NT2/D1 (cell line): Measurements from ENCODE around the gene AGER.

ENCODE experiments used
- DNase-seq: peaks from one replicate; pipeline ENCODE4 v3.0.0-alpha.2; 2011; ENCODE audit warnings: low read depth, low spot score
- H3K27me3 ChIP-seq: 2 replicates; pipeline ENCODE4 v1.6.0; 2011; ENCODE audit warnings: mild to moderate bottlenecking; ENCODE audit not compliant: insufficient read length, insufficient read depth
- H3K36me3 ChIP-seq: 2 replicates; pipeline ENCODE4 v1.6.1; 2011; ENCODE audit warnings: mild to moderate bottlenecking, low read length, mixed read lengths; ENCODE audit not compliant: insufficient read depth, insufficient read length
- H3K4me1 ChIP-seq: 2 replicates; pipeline ENCODE4 v1.5.1; 2011; ENCODE audit not compliant: insufficient read depth, insufficient read length
- H3K4me3 ChIP-seq: 2 replicates; pipeline ENCODE4 v1.5.1; 2011; ENCODE audit warnings: low read depth; ENCODE audit not compliant: insufficient read length
- H3K9ac ChIP-seq: 2 replicates; pipeline ENCODE4 v1.6.0; 2011; ENCODE audit warnings: low read depth; ENCODE audit not compliant: insufficient read length
- H3K9me3 ChIP-seq: 2 replicates; pipeline ENCODE4 v1.5.1; 2011; ENCODE audit warnings: mild to moderate bottlenecking, low read length; ENCODE audit not compliant: insufficient read depth
- SUZ12 ChIP-seq: IDR thresholded peaks from 2 replicates; pipeline ENCODE4 v1.6.1; 2011; ENCODE audit not compliant: insufficient read length, insufficient read depth; ENCODE audit errors: extremely low read depth
- YY1 ChIP-seq: IDR thresholded peaks from 2 replicates; pipeline ENCODE4 v1.6.1; 2011; ENCODE audit not compliant: insufficient read length, insufficient read depth
- ZNF274 ChIP-seq: IDR thresholded peaks from 2 replicates; pipeline ENCODE4 v1.6.1; 2011; ENCODE audit warnings: mild to moderate bottlenecking, low read depth, low read length

Gene AGER

DNA sequence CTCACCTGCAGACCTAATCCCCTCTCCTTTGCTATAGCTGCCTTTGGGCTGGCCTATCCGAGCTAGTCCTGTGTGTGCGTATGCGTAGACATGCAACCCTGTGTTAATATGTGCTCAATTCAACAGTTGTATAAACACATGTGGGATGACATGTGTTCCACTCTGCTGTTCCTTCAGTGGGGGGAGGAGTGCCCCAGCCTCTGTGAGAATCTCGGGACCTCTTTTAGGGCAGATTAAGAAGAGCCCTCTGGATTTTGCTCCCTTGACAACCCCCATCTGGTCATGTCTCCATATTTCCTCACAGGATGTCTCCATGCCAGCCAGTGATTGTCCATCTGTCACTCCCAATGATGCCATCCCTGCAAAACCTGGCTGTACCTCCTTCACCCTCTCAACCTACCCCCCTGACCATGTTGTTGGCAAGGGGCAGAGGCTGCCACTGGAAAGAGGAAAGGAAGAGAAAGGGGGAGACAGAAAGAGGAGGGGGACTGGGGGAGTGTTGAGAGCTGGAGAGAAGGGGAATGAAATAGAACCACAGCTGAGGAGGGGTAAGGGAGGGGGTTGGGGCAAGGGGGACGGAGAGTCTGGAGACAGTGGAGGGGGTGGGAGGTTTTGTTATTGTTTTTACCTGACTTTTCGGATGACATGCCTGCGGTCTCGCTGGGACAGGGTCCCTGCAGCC lies 32.7 kb downstream of the AGER start:
- peaks cover 12% of the 10 kb centered on the region for H3K36me3 ChIP-seq
- H3K4me3 ChIP-seq: no peak overlapping the region
- H3K27me3 ChIP-seq: peaks cover 3% of the 10 kb centered on the region
- H3K4me1 ChIP-seq: peaks cover 4% of the 10 kb centered on the region
- DNase-seq: no peak
- no peaks in the 10 kb centered on the region for H3K9me3 ChIP-seq
- no peak for TF ChIP-seq ZNF274
- TF ChIP-seq SUZ12: no peak
- H3K9ac ChIP-seq: no peak overlapping the region

GRCh38 chr6:32149932-32150870 lies 33.9 kb downstream of the AGER start:
- Histone ChIP-seq H3K9me3 (no peaks in the 10 kb centered on the region), H3K27me3 (peaks cover 3% of the 10 kb centered on the region), H3K36me3 (peaks cover 3% of the 10 kb centered on the region), H3K4me1 (peaks cover 4% of the 10 kb centered on the region), H3K9ac (no peak overlapping the region), H3K4me3 (no peak overlapping the region)
- DNase-seq: no peak
- TF ChIP-seq YY1 (no peak), ZNF274 (no peak), SUZ12 (no peak)

GRCh38 chr6:32149092-32149755 lies 34.8 kb downstream of the AGER start:
- H3K4me1 ChIP-seq: no peaks in the 10 kb centered on the region
- DNase-seq: no peak
- H3K36me3 ChIP-seq: no peaks in the 10 kb centered on the region
- no peak overlapping the region for H3K4me3 ChIP-seq
- peaks cover 3% of the 10 kb centered on the region for H3K27me3 ChIP-seq
- TF ChIP-seq ZNF274 (no peak), SUZ12 (no peak), YY1 (no peak)
- no peaks in the 10 kb centered on the region for H3K9me3 ChIP-seq
- H3K9ac ChIP-seq: no peak overlapping the region

DNA sequence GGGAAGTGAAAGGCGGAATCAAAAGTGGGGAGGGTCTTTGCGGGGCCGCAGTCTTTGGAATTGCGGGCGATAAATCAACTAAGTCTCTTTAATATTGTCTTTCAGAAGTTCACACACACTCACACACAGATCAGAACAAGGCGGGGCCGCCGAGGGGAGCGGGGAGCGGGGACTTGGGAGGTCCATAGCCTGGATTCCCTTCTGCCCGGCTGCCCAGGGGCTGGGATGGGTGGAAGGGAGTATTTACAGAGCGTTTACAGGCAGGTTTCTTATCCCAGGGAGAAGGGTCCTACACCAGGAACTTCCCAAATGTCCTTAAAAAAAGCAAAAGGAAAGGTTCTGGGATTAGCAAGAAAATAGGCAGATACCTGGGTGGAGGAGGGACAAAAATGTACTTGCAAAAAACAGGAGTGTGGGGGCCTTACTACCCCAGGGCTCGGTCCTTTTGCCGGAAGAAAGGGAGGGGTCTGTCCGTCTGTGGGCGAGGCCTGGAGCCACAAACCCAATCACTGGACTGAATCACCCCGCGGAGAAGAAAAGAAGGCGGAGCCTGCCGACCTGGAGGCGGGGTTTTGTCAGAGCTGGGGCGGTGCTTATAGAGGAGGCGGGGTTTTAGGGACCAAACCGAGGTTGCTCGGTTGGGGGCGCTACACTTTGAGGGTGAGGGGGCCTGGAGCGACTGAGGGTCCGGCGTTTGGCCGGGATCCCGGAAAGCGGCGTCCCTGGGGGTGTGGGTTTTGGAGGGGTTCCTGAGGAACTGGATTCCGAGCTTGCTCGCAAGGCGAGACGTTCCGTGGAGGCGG lies 35.6 kb downstream of the AGER start:
- no peak overlapping the region for H3K4me3 ChIP-seq
- TF ChIP-seq YY1 (no peak), SUZ12 (no peak), ZNF274 (no peak)
- H3K9me3 ChIP-seq: no peaks in the 10 kb centered on the region
- no peaks in the 10 kb centered on the region for H3K36me3 ChIP-seq
- DNase-seq: no peak
- H3K9ac ChIP-seq: no peak overlapping the region
- H3K27me3 ChIP-seq: peaks cover 3% of the 10 kb centered on the region
- no peaks in the 10 kb centered on the region for H3K4me1 ChIP-seq

GRCh38 chr6:32147401-32148132 lies 36.5 kb downstream of the AGER start:
- Histone ChIP-seq H3K9me3 (no peaks in the 10 kb centered on the region), H3K4me3 (no peak overlapping the region), H3K4me1 (no peaks in the 10 kb centered on the region), H3K36me3 (no peaks in the 10 kb centered on the region), H3K27me3 (peaks cover 3% of the 10 kb centered on the region), H3K9ac (no peak overlapping the region)
- no peak for DNase-seq
- TF ChIP-seq SUZ12 (no peak), YY1 (no peak), ZNF274 (no peak)

DNA sequence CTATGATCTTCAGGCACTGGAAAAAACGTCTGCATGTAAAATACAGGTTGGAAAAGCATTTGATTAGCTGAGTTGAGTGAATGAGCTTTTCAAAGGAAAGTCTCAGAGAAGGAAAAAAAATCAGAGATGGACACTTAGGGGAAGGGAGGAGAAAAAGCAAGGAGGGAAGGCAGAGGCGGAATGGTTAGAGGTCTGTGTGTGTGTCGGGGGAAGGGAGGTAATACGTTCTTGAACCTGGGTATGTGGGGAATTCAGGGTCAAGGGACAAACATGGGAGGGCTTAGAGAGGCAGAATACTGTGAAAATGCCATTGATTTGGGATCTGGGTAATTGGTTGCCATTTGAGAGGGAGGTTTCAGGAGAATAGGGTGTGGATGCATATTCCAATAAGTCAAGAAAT lies 37.4 kb downstream of the AGER start:
- TF ChIP-seq ZNF274 (no peak), SUZ12 (no peak), YY1 (no peak)
- no peaks in the 10 kb centered on the region for H3K36me3 ChIP-seq
- no peak for DNase-seq
- no peaks in the 10 kb centered on the region for H3K27me3 ChIP-seq
- no peaks in the 10 kb centered on the region for H3K9me3 ChIP-seq
- H3K9ac ChIP-seq: no peak overlapping the region
- no peak overlapping the region for H3K4me3 ChIP-seq
- H3K4me1 ChIP-seq: no peaks in the 10 kb centered on the region
